Liver (tissue), 9 donors: ENCODE results near the gene MOB3C. TPM values are rescaled to one million over a fixed set of nuclear protein-coding genes. Genes with fewer than 3 reads are reported as not detected.

Experiments used
- DNase-seq: peaks from one replicate; pipeline ENCODE4 v3.0.0-alpha.2; 2017; ENCODE audit warnings: low spot score
- H3K27ac ChIP-seq, 2 donors: one replicate each; pipeline ENCODE4 v1.7.0; 2013; ENCODE audit warnings: inconsistent platforms in 2 of 2, low read length in 2 of 2, control low read depth in 1 of 2, low read depth in 1 of 2, mild to moderate bottlenecking in 1 of 2
- H3K27me3 ChIP-seq, 4 donors: one replicate each; pipeline versions ENCODE4 v1.6.1 to v1.7.0; 2013; ENCODE audit warnings: low read length in 3 of 4, inconsistent platforms in 1 of 4, mild to moderate bottlenecking in 1 of 4, moderate library complexity in 1 of 4; ENCODE audit not compliant: control insufficient read depth in 4 of 4, insufficient read depth in 4 of 4
- H3K36me3 ChIP-seq, 4 donors: one replicate each; pipeline versions ENCODE4 v1.6.1 to v1.7.0; 2013; ENCODE audit warnings: low read length in 3 of 4, mild to moderate bottlenecking in 3 of 4, low read depth in 1 of 4, moderate library complexity in 1 of 4; ENCODE audit not compliant: control insufficient read depth in 4 of 4, insufficient read depth in 3 of 4
- H3K4me1 ChIP-seq, 4 donors: one replicate each; pipeline versions ENCODE4 v1.6.1 to v1.7.0; 2013; ENCODE audit warnings: low read length in 3 of 4, mild to moderate bottlenecking in 3 of 4, moderate library complexity in 1 of 4; ENCODE audit not compliant: control insufficient read depth in 4 of 4, insufficient read depth in 4 of 4
- H3K4me3 ChIP-seq, 3 donors: one replicate each; pipeline versions ENCODE4 v1.6.1 to v1.7.0; 2013; ENCODE audit warnings: low read length in 3 of 3, control low read depth in 1 of 3, low read depth in 1 of 3, mild to moderate bottlenecking in 1 of 3
- H3K9ac ChIP-seq, 2 donors: one replicate each; pipeline ENCODE4 v1.7.0; 2013; ENCODE audit warnings: low read length in 2 of 2, mild to moderate bottlenecking in 2 of 2, moderate library complexity in 2 of 2, control low read depth in 1 of 2, low read depth in 1 of 2
- H3K9me3 ChIP-seq, 4 donors: one replicate each; pipeline versions ENCODE4 v1.6.1 to v1.7.0; 2013; ENCODE audit warnings: low read length in 3 of 4; ENCODE audit not compliant: control insufficient read depth in 4 of 4
- ATF3 ChIP-seq: IDR thresholded peaks from 2 replicates; pipeline ENCODE4 v1.6.1; 2016; ENCODE audit warnings: antibody characterized with exemption
- CTCF ChIP-seq: fragments of 150-350 bp; IDR thresholded peaks from 2 replicates; pipeline ENCODE4 v1.5.1; 2017; ENCODE audit warnings: improper control_type of control experiment, low read depth, low read length; ENCODE audit not compliant: missing input control
- FOXA1 ChIP-seq: IDR thresholded peaks from 2 replicates; pipeline ENCODE4 v1.6.1; 2016; ENCODE audit warnings: antibody characterized with exemption
- FOXA2 ChIP-seq: IDR thresholded peaks from 2 replicates; pipeline ENCODE4 v1.6.1; 2016; ENCODE audit warnings: antibody characterized with exemption
- GABPA ChIP-seq, 2 donors: IDR thresholded peaks in 1 of 2; conservative IDR thresholded peaks in 1 of 2; 2 replicates each; pipeline ENCODE4 v1.6.1; 2016; ENCODE audit warnings: antibody characterized with exemption in 2 of 2, mild to moderate bottlenecking in 1 of 2, moderate library complexity in 1 of 2
- HNF4A ChIP-seq, 2 donors: conservative IDR thresholded peaks; 2 replicates each; pipeline ENCODE4 v1.6.1; 2016; ENCODE audit warnings: antibody characterized with exemption in 2 of 2, mild to moderate bottlenecking in 2 of 2
- HNF4G ChIP-seq: IDR thresholded peaks from 2 replicates; pipeline ENCODE4 v1.6.1; 2016; ENCODE audit warnings: antibody characterized with exemption
- JUND ChIP-seq, 2 donors: IDR thresholded peaks; 2 replicates each; pipeline ENCODE4 v1.6.1; 2016; ENCODE audit warnings: antibody characterized with exemption in 2 of 2
- MAX ChIP-seq: IDR thresholded peaks from 2 replicates; pipeline ENCODE4 v1.6.1; 2016; ENCODE audit warnings: antibody characterized with exemption
- NR2F2 ChIP-seq: IDR thresholded peaks from 2 replicates; pipeline ENCODE4 v1.6.1; 2016; ENCODE audit warnings: antibody characterized with exemption
- RAD21 ChIP-seq, 2 donors: IDR thresholded peaks; 2 replicates each; pipeline ENCODE4 v1.6.1; 2016; ENCODE audit warnings: antibody characterized with exemption in 2 of 2, mild to moderate bottlenecking in 2 of 2
- REST ChIP-seq: IDR thresholded peaks from 2 replicates; pipeline ENCODE4 v1.6.1; 2016; ENCODE audit warnings: antibody characterized with exemption, mild to moderate bottlenecking
- RXRA ChIP-seq, 2 donors: IDR thresholded peaks; 2 replicates each; pipeline ENCODE4 v1.6.1; 2017 to 2018; ENCODE audit warnings: antibody characterized with exemption in 2 of 2, mild to moderate bottlenecking in 1 of 2
- SP1 ChIP-seq: IDR thresholded peaks from 2 replicates; pipeline ENCODE4 v1.6.1; 2018; ENCODE audit warnings: antibody characterized with exemption, mild to moderate bottlenecking
- YY1 ChIP-seq: IDR thresholded peaks from 2 replicates; pipeline ENCODE4 v1.6.1; 2016; ENCODE audit warnings: antibody characterized with exemption, mild to moderate bottlenecking
- ZBTB33 ChIP-seq: IDR thresholded peaks from 2 replicates; pipeline ENCODE4 v1.6.1; 2016; ENCODE audit warnings: antibody characterized with exemption
- WGBS: extraction: QIAGEN DNeasy Blood & Tissue Kit; methylation state at CpG from one replicate; pipeline ENCODE4 v1.1.7; 2013; 5-methylcytosine and 5-hydroxymethylcytosine counted together
- polyA plus RNA-seq, 2 donors: library from polyadenylated mRNA; stranded (reverse) in 1 of 2; unstranded in 1 of 2; fragments of 200-250 nt in 1 of 2; fragments of >200 nt in 1 of 2; fragmentation: Nextera tagmentation in 1 of 2; extraction: Ambion mirVana in 1 of 2; gene quantifications; one replicate each; pipeline versions ENCODE4 v1.2.1 to v1.2.3, GENCODE V29; 2013 to 2015
- total RNA-seq, 2 donors: library from RNA; depleted of rRNA; stranded (reverse); fragments of >200 nt; gene quantifications; one replicate each; pipeline ENCODE4 v1.2.3, GENCODE V29; 2014
- donor health status: healthy.
- donor health status: healthy.
- donor health status: healthy.
- donor health status: healthy.
- donor health status: healthy.

MOB3C gene
- total and polyA plus RNA-seq, 4 donors = 2.3 to 7.9 (median 5.4) TPM

- Histone ChIP-seq H3K4me3 (no peak overlapping the region), H3K9ac (no peak overlapping the region), H3K36me3 (peaks cover 0 to 20% (median 9%) of the 10 kb centered on the region in 4 donors), H3K4me1 (peaks cover 0 to 7% (median 0%) of the 10 kb centered on the region in 4 donors), H3K27me3 (no peaks in the 10 kb centered on the region), H3K9me3 (no peaks in the 10 kb centered on the region), H3K27ac (no peak overlapping the region)
- no peak for DNase-seq
- no peak for TF ChIP-seq FOXA1
- no peak for TF ChIP-seq HNF4G
- no peak for TF ChIP-seq ATF3
- TF ChIP-seq HNF4A (conservative IDR thresholded peaks at IDR 0.05) = no peak
- TF ChIP-seq FOXA2 = no peak
- no peak for TF ChIP-seq GABPA (IDR thresholded peaks at IDR 0.05 in 1 of 2, conservative IDR thresholded peaks at IDR 0.05 in 1 of 2)
- no peak for TF ChIP-seq CTCF
- no peak for TF ChIP-seq RXRA (IDR thresholded peaks at IDR 0.05)
- no peak for TF ChIP-seq NR2F2
- TF ChIP-seq YY1 = no peak
- no peak for TF ChIP-seq MAX
- WGBS = 94% methylated on average over 1 of the region's 1 CpG
These were observed 29.7 kb upstream of the MOB3C start for GRCh38 chr1:46646331-46646730.

GRCh38 chr1:46645815-46646214 is 29.2 kb upstream of the MOB3C start:
- no peak for TF ChIP-seq MAX
- no peak for TF ChIP-seq JUND (IDR thresholded peaks at IDR 0.05)
- no peak for TF ChIP-seq YY1
- TF ChIP-seq RXRA (IDR thresholded peaks at IDR 0.05) = no peak
- no peak for TF ChIP-seq RAD21 (IDR thresholded peaks at IDR 0.05)
- TF ChIP-seq SP1 = no peak
- TF ChIP-seq HNF4G = no peak
- no peak for TF ChIP-seq ATF3
- no peak for TF ChIP-seq REST
- TF ChIP-seq ZBTB33 = no peak
- no peak for TF ChIP-seq FOXA2
- TF ChIP-seq GABPA (IDR thresholded peaks at IDR 0.05 in 1 of 2, conservative IDR thresholded peaks at IDR 0.05 in 1 of 2) = no peak
- no peak for TF ChIP-seq HNF4A (conservative IDR thresholded peaks at IDR 0.05)
- no peak for TF ChIP-seq NR2F2
- no peak overlapping the region for H3K9ac ChIP-seq
- DNase-seq = no peak
- no peak overlapping the region for H3K27ac ChIP-seq
- peaks cover 0 to 7% (median 0%) of the 10 kb centered on the region in 4 donors for H3K4me1 ChIP-seq
- no peaks in the 10 kb centered on the region for H3K27me3 ChIP-seq
- H3K36me3 ChIP-seq = peaks cover 0 to 20% (median 9%) of the 10 kb centered on the region in 4 donors
- H3K4me3 ChIP-seq = no peak overlapping the region
- H3K9me3 ChIP-seq = no peaks in the 10 kb centered on the region
- WGBS = 96% methylated on average over 4 of the region's 4 CpGs
